Breast epithelium (tissue), 3 donors: Measurements from ENCODE around the gene KRTAP9-8.

Experiments used
- CTCF ChIP-seq, 3 donors: fragments of 450-650 bp; IDR thresholded peaks; one replicate each; pipeline ENCODE4 v1.5.1; 2016 to 2017; ENCODE audit warnings: antibody characterized with exemption in 3 of 3, mild to moderate bottlenecking in 3 of 3, moderate library complexity in 3 of 3
- POLR2A ChIP-seq: fragments of 450-650 bp; IDR thresholded peaks from one replicate; pipeline ENCODE4 v1.6.1; 2016; ENCODE audit warnings: antibody characterized with exemption, mild to moderate bottlenecking, moderate library complexity
- POLR2AphosphoS5 ChIP-seq, 3 donors: sonication (generic); formaldehyde crosslinking; IDR thresholded peaks; one replicate each; pipeline ENCODE4 v1.6.1; 2017; ENCODE audit warnings: antibody characterized with exemption in 3 of 3

GRCh38 chr17:41278176-41278955, 40.6 kb downstream of the KRTAP9-8 start:
- TF ChIP-seq CTCF (IDR thresholded peaks at IDR 0.05) (no peak), POLR2AphosphoS5 (IDR thresholded peaks at IDR 0.05) (no peak), POLR2A (no peak)
